Measurements from ENCODE around the gene SOWAHC.

SOWAHC gene

GRCh38 chr2:109613081-109613921 is 863 bp upstream of the SOWAHC start:
- no peaks in the 10 kb centered on the region for H3K27me3 ChIP-seq (ENCODE audit: low read length)
- TF ChIP-seq CTCF (IDR thresholded peaks at IDR 0.05; ENCODE audit: insufficient read depth, low read length, poor library complexity, severe bottlenecking): no peak
- TF ChIP-seq EZH2phosphoT487 (conservative IDR thresholded peaks at IDR 0.05; ENCODE audit: low read length): no peak
- H3K9me2 ChIP-seq (replicated peaks; ENCODE audit: insufficient read depth, low read length): no peaks in the 10 kb centered on the region
- H3K36me3 ChIP-seq (ENCODE audit: low read length): no peaks in the 10 kb centered on the region
- no peaks in the 10 kb centered on the region for H3K79me2 ChIP-seq (ENCODE audit: insufficient read depth, low read length)
- no peak overlapping the region for H3K27ac ChIP-seq (ENCODE audit: low read depth, low read length)
- no peak overlapping the region for H2AFZ ChIP-seq (ENCODE audit: low read depth, low read length, severe bottlenecking)
- H3K4me3 ChIP-seq (ENCODE audit: insufficient read depth, low read length, poor library complexity, severe bottlenecking): no peak overlapping the region
- no peak overlapping the region for H3K9ac ChIP-seq (ENCODE audit: low read length)
- H4K20me1 ChIP-seq (ENCODE audit: low read depth, low read length): no peaks in the 10 kb centered on the region
- H3K4me2 ChIP-seq (ENCODE audit: low read depth, low read length, poor library complexity, severe bottlenecking): no peak overlapping the region
- H3F3A ChIP-seq (ENCODE audit: insufficient read depth): no peaks in the 10 kb centered on the region
- H3K9me3 ChIP-seq (ENCODE audit: insufficient read depth, low read length): no peaks in the 10 kb centered on the region

GRCh38 chr2:109614715-109615636 is 812 bp downstream of the SOWAHC start:
- Histone ChIP-seq H3K9me2 (replicated peaks; ENCODE audit: insufficient read depth, low read length) (no peaks in the 10 kb centered on the region), H3K36me3 (ENCODE audit: low read length) (no peaks in the 10 kb centered on the region), H3K79me2 (ENCODE audit: insufficient read depth, low read length) (no peaks in the 10 kb centered on the region), H2AFZ (ENCODE audit: low read depth, low read length, severe bottlenecking) (no peak overlapping the region), H3K27me3 (ENCODE audit: low read length) (no peaks in the 10 kb centered on the region), H3K9me3 (ENCODE audit: insufficient read depth, low read length) (no peaks in the 10 kb centered on the region), H3F3A (ENCODE audit: insufficient read depth) (no peaks in the 10 kb centered on the region), H3K27ac (ENCODE audit: low read depth, low read length) (no peak overlapping the region), H3K9ac (ENCODE audit: low read length) (no peak overlapping the region), H3K4me2 (ENCODE audit: low read depth, low read length, poor library complexity, severe bottlenecking) (no peak overlapping the region), H4K20me1 (ENCODE audit: low read depth, low read length) (no peaks in the 10 kb centered on the region), H3K4me3 (ENCODE audit: insufficient read depth, low read length, poor library complexity, severe bottlenecking) (no peak overlapping the region)
- TF ChIP-seq EZH2phosphoT487 (conservative IDR thresholded peaks at IDR 0.05; ENCODE audit: low read length) (no peak), CTCF (IDR thresholded peaks at IDR 0.05; ENCODE audit: insufficient read depth, low read length, poor library complexity, severe bottlenecking) (no peak)

DNA sequence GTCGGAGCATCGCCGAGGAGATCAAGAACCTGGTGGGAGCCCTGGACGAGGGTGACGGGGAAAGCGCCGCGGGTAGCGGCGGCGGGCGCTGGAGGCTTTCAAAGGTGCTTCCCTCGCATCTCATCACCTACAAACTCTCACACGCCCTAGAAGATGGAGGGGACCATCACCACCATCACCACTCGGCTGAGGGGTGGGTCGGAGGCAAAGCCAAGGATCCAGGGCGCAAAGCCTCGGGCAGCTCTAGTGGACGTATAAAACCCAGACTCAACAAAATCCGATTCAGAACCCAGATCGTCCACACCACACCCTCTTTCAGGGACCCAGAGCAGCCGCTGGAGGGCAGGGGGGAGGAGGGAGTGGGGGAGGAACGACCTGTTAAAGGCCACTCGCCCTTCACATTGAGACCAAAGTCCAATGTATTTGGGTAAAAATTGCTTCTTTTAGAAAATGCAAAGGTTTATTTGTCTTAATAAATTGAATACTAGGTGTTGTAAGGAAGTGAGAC is 1.5 kb downstream of the SOWAHC start:
- Histone ChIP-seq H3K4me3 (ENCODE audit: insufficient read depth, low read length, poor library complexity, severe bottlenecking) (no peak overlapping the region), H2AFZ (ENCODE audit: low read depth, low read length, severe bottlenecking) (no peak overlapping the region), H3K9ac (ENCODE audit: low read length) (no peak overlapping the region), H3K27me3 (ENCODE audit: low read length) (no peaks in the 10 kb centered on the region), H3K4me2 (ENCODE audit: low read depth, low read length, poor library complexity, severe bottlenecking) (no peak overlapping the region), H3K9me2 (replicated peaks; ENCODE audit: insufficient read depth, low read length) (no peaks in the 10 kb centered on the region), H3K79me2 (ENCODE audit: insufficient read depth, low read length) (no peaks in the 10 kb centered on the region), H3K36me3 (ENCODE audit: low read length) (no peaks in the 10 kb centered on the region), H3K27ac (ENCODE audit: low read depth, low read length) (no peak overlapping the region), H4K20me1 (ENCODE audit: low read depth, low read length) (no peaks in the 10 kb centered on the region), H3F3A (ENCODE audit: insufficient read depth) (no peaks in the 10 kb centered on the region), H3K9me3 (ENCODE audit: insufficient read depth, low read length) (no peaks in the 10 kb centered on the region)
- TF ChIP-seq CTCF (IDR thresholded peaks at IDR 0.05; ENCODE audit: insufficient read depth, low read length, poor library complexity, severe bottlenecking) (no peak), EZH2phosphoT487 (conservative IDR thresholded peaks at IDR 0.05; ENCODE audit: low read length) (no peak)

Data from SU-DHL-6 (cell line).